Stimulated activated naive CD8-positive, alpha-beta T cell treated with anti-CD3 and anti-CD28 coated beads, Interleukin-15, amount 100 ng/mL, for 72 hours (primary cell): ENCODE results near the gene REEP2.
A peak's percentile ranks its signal among the peaks of the same experiment; 100 is the strongest.
"Not testable (repeated sequence)": the region's sequence is repeated elsewhere in the genome, so short reads cannot be mapped to it uniquely, and the experiment has no call there.

Experiments
- ATAC-seq: fragments of 150-1000 bp; cut with Tn5 transposase; 2 replicates; pipeline ENCODE4 v1.10.0; 2021; ENCODE audit warnings: mild to moderate bottlenecking, moderate library complexity
- DNase-seq, 2 donors: peaks; one replicate each; pipeline ENCODE4 v3.0.0; 2021 to 2022
- H3K27ac Mint-ChIP-seq, 2 donors: one replicate each; pipeline ENCODE4 v1.8.0; 2022; ENCODE audit warnings: mild to moderate bottlenecking in 2 of 2, mixed read lengths in 2 of 2, moderate library complexity in 2 of 2
- H3K27me3 Mint-ChIP-seq: one replicate; pipeline ENCODE4 v1.8.0; 2022; ENCODE audit warnings: mixed read lengths
- H3K4me1 Mint-ChIP-seq: one replicate; pipeline ENCODE4 v1.8.0; 2022; ENCODE audit warnings: mild to moderate bottlenecking, mixed read lengths
- H3K4me3 Mint-ChIP-seq, 2 donors: one replicate each; pipeline ENCODE4 v1.8.0; 2022; ENCODE audit warnings: mild to moderate bottlenecking in 2 of 2, mixed read lengths in 2 of 2, moderate library complexity in 1 of 2
- H3K9me3 Mint-ChIP-seq, 2 donors: one replicate each; pipeline ENCODE4 v1.8.0; 2022; ENCODE audit warnings: mixed read lengths in 2 of 2

Gene REEP2, protein sequence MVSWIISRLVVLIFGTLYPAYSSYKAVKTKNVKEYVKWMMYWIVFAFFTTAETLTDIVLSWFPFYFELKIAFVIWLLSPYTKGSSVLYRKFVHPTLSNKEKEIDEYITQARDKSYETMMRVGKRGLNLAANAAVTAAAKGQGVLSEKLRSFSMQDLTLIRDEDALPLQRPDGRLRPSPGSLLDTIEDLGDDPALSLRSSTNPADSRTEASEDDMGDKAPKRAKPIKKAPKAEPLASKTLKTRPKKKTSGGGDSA

DNA sequence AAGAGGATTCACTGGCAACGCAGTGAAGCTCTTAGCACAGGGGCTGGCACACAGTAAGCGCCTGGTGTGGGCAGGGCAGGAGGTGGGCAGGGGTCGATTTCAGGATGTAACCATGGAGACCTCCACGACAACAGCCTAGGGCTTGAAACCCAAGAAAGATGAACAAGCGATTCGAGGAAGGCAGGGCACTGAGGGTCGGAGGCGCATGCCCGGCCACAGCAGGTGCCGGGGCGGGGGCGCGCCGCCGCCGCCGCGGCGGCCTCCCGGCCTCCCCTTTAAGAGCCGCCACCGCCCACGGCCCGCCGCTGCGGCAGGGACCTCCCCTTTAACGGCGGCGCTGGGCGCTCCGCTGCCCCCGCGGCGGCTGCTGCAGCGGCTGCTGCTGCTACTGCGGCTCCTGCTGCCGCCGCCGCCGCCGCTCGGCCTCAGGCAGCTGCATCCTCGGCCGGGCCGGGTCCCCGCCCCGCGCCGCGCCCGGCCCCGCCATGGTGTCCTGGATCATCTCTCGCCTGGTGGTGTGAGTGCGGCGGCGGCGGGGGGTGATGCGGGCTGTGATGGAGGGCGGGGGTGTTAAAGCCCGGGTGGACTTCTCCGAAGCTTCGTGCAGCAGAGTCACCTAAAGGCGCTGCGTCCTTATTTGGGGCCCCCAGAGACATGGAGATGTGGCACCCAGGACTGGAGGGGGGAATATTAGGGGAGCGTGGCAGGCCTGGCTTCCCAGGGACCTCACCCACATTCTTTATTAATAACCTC, at the start of gene REEP2:
Gene REEP2 (plus strand): TSS at position 334 of the 753 bp plus-strand sequence. CDS start 152 bp downstream, at position 486.
- Mint-ChIP-seq H3K9me3 (no peaks in the 10 kb centered on the region), H3K4me3 (peak within 1 kb of the TSS; percentile 80 to 82), H3K4me1 (peaks cover 29% of the 10 kb centered on the region), H3K27me3 (peaks cover 17% of the 10 kb centered on the region), H3K27ac (peak within 1 kb of the TSS in 1 of 2 donors; percentile 91)
- DNase-seq (peak; percentile 73 to 76), ATAC-seq (peak; percentile 89)

DNA sequence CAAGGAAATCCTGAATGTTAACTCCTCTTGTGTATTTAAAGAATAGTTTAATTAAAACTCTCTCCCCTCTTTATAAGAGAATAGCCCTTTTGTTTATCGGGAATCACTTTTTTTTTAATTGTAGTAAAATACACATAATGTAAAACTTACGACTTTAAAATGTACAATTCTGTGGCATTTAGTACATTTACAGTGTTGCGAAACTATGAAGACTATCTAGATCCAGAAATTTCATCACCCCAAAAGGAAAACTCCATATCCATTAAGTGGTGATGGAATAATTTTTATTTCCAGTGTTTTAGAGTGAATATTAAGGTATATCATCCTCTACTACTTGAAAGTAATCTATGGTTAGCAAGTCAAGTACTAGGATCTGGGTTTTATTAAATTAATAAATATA, 49.5 kb upstream of the REEP2 start:
- H3K27me3 Mint-ChIP-seq = no peaks in the 10 kb centered on the region
- no peak overlapping the region for H3K27ac Mint-ChIP-seq
- no peak for ATAC-seq
- no peaks in the 10 kb centered on the region for H3K9me3 Mint-ChIP-seq
- no peak overlapping the region for H3K4me3 Mint-ChIP-seq
- H3K4me1 Mint-ChIP-seq = no peaks in the 10 kb centered on the region
- no peak for DNase-seq

DNA sequence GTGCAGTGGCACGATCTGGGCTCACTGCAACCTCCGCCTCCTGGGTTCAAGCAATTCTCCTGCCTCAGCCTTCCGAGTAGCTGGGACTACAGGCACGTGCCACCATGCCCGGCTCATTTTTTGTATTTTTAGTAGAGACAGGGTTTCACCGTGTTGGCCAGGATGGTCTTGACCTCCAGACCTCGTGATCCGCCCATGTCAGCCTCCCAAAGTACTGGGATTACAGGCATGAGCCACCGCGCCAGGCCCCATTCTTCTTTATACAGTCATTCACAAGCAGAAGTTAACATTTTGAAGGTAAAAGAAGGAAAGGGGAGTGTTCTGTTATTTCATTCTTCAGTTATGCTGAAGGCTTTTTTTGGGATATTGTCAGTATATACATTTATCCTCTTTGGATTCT, 48.9 kb upstream of the REEP2 start:
- peak overlapping the region in 1 of 2 donors; percentile 29 for H3K27ac Mint-ChIP-seq
- H3K27me3 Mint-ChIP-seq, DNase-seq, H3K4me3 Mint-ChIP-seq, ATAC-seq, H3K9me3 Mint-ChIP-seq, H3K4me1 Mint-ChIP-seq: not testable (repeated sequence)

DNA sequence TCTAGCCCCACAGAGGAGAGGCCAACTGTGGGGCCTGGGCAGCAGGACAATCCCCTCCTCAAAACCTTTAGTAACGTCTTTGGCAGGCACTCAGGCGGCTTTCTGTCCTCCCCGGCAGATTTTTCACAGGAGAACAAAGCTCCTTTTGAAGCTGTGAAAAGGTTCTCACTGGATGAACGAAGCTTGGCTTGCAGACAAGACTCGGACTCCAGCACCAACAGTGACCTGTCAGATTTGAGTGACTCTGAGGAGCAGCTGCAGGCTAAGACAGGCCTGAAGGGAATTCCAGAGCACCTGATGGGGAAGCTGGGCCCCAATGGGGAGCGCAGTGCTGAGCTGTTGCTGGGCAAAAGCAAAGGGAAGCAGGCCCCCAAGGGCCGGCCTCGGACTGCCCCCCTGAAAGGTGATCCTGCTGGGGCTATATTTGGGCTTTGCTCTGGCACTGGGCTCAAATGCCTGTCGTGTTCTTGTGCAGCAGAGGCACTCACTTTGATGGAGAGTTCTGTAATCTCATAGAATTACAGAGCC, 46.9 kb upstream of the REEP2 start:
- ATAC-seq (no peak), DNase-seq (no peak)
- H3K4me1 Mint-ChIP-seq = no peaks in the 10 kb centered on the region
- H3K4me3 Mint-ChIP-seq = no peak overlapping the region
- no peaks in the 10 kb centered on the region for H3K27me3 Mint-ChIP-seq
- no peaks in the 10 kb centered on the region for H3K9me3 Mint-ChIP-seq
- H3K27ac Mint-ChIP-seq = no peak overlapping the region

DNA sequence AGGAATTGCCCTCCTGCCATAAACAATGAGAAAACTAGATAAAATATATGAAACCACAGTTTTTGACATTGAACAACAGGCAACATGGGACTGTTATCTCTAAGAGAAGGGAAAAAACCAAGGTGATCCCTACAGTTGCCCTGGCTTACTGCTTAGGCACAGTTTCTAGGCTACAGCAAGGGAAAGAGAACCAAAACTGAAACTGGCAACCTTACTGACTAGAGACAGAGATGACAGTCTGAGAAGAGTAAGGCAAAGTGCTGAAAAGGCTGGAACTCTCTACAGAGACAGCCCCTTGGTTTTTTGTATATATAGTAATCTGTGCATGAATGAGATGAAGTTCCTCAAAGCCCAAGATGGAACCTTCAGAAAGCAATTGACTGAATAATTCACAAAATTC, 36.2 kb upstream of the REEP2 start:
- H3K4me1 Mint-ChIP-seq = peaks cover 17% of the 10 kb centered on the region
- no peak overlapping the region for H3K27ac Mint-ChIP-seq
- no peaks in the 10 kb centered on the region for H3K27me3 Mint-ChIP-seq
- ATAC-seq (peak; percentile 71), DNase-seq (no peak)
- H3K4me3 Mint-ChIP-seq = no peak overlapping the region
- no peaks in the 10 kb centered on the region for H3K9me3 Mint-ChIP-seq

DNA sequence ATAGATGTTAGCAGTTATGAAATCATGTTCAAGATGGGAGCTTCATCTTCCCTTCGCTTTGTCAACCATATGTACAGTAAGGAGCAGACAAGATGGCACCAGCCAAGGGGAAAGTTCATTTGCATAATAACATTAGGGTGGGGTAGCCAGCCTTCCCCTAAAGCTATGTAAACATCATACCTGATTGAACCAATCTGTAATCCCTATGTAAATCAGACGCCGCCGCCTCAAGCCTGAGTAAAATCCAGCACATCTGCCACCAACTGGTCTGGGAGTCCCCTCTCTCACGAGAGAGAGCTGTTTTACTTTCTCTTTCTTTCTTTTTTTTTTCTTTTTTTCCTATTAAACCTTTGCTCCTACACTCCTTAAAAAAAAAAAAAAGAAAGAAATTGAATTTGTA, 30.8 kb upstream of the REEP2 start:
- peak overlapping the region; percentile 19 to 49 for H3K27ac Mint-ChIP-seq
- no peak overlapping the region for H3K4me3 Mint-ChIP-seq
- H3K27me3 Mint-ChIP-seq = no peaks in the 10 kb centered on the region
- DNase-seq (peak in 1 of 2 donors; percentile 28), ATAC-seq (peak; percentile 66)
- no peaks in the 10 kb centered on the region for H3K9me3 Mint-ChIP-seq
- peaks cover 12% of the 10 kb centered on the region for H3K4me1 Mint-ChIP-seq

DNA sequence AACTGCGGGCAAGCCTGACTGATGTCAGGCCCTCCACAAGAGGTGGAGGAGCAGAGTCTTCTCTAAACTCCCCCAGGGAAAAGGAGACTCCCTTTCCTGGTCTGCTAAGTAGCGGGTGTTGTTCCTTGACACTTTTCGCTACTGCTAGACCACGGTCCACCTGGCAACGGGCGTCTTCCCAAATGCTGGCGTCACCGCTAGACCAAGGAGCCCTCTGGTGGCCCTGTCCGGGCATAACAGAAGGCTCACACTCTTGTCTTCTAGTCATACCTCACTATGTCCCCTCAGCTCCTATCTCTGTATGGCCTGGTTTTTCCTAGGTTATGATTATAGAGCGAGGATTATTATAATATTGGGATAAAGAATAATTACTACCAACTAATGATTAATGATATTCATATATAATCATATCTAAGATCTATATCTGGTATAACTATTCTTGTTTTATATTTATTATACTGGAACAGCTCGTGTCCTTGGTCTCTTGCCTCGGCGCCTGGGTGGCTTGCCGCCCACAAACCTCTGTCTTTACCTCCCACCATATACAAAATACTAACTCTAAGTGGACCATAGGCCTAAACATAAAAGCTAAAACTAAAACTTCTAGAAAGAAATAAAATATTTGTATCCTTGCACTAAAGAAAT, 27.7 kb upstream of the REEP2 start:
- H3K27me3 Mint-ChIP-seq, H3K9me3 Mint-ChIP-seq, H3K4me3 Mint-ChIP-seq, H3K27ac Mint-ChIP-seq, ATAC-seq: not testable (repeated sequence)
- H3K4me1 Mint-ChIP-seq = peaks cover 12% of the 10 kb centered on the region
- DNase-seq = peak; percentile 10 to 34

DNA sequence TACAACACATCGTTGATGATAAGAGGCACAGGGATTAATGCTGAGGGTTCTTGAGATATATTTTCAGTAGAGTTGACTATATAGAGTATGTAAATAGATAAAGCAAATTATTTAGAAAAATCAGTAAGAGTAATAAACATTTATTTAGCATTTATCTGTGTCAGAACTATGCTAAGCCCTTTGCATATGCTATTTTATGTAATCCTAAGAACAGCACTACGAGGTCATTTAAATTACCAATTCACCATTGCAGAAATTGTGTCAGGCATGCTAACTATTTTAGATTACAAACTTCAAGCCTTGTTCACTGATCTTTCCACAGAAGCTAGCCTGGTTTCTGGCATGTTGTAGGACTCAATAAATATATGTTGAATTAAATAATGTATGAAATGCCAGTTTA, 20.4 kb upstream of the REEP2 start:
- Mint-ChIP-seq H3K4me3 (no peak overlapping the region), H3K4me1 (no peaks in the 10 kb centered on the region), H3K9me3 (no peaks in the 10 kb centered on the region), H3K27me3 (no peaks in the 10 kb centered on the region), H3K27ac (no peak overlapping the region)
- DNase-seq (no peak), ATAC-seq (no peak)

DNA sequence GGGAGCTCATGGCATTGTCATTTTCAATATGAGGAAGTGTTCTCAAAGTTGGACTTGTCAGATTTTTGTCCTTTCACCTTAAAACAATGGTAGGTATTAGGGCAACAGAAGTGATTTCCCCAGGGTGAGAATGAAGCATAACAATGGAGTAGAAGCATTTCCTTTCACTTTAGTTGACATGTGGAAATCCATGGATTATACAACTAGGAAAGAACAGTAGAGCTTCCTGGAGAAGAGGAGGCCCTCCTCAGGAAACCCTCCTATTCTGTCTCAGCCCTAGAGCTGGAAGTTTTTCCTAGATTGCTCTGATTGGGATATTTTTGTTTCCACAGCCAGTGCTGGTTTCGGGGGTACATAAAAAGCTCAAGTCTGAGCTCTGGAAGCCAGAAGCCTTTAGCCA, 13.8 kb upstream of the REEP2 start:
- no peak overlapping the region for H3K4me3 Mint-ChIP-seq
- no peaks in the 10 kb centered on the region for H3K9me3 Mint-ChIP-seq
- ATAC-seq (no peak), DNase-seq (no peak)
- H3K27me3 Mint-ChIP-seq = no peaks in the 10 kb centered on the region
- no peaks in the 10 kb centered on the region for H3K4me1 Mint-ChIP-seq
- H3K27ac Mint-ChIP-seq = no peak overlapping the region

DNA sequence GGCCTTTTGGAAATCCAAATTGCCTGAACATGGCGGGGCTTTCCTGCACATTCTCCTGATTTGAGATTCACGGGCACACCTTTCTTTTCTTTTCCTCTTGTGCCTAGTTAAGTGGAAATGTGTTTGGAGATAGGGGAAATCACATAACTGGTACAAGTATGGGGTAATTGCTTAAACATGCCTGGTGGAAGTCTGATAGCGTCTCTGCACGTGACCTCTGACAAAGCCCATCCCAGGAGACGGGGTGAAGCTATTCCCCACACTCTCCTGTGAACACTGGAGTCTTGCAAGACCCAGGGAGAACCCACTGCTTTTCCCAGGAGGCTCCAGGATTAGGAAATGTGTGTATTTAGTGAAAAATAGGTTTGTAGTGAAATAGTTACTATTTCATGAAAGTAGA, 2.9 kb upstream of the REEP2 start:
- DNase-seq (no peak), ATAC-seq (no peak)
- Mint-ChIP-seq H3K4me1 (peaks cover 29% of the 10 kb centered on the region), H3K27ac (peak overlapping the region in 1 of 2 donors; percentile 48), H3K9me3 (no peaks in the 10 kb centered on the region), H3K27me3 (peaks cover 17% of the 10 kb centered on the region), H3K4me3 (no peak overlapping the region)

DNA sequence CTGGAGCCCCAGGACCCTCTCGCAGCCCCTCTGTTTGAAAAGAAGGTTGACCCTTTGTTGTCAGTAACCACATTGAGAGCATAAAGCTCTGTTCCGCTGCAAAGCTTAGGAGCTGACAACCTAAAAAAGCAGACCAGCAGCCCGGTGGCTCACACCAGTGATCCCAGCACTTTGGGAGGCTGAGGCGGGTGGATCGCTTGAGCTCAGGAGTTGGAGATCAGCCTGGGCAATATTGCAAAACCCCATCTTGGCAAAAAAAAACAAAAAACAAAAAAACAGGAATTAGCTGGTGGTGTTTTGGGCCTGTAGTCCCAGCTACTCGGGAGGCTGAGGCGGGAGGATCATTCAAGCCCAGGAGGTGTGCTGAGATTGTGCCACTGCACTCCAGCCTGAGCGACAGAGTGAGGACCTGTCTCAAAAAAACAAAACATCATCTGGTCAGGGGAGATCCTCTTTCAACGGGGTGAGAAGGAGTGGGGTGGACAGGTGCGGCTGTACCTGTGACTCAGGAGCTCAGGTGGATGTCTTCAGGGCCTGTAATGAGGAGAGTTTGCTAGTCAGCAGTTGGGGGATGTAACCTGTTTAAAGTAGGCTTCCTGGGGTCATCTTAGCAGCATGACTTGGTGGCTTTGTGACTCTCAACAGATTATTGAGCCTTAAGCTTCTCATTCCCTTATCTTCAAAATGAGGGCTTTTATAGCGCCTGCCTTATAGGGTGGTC, 694 bp upstream of the REEP2 start:
- Mint-ChIP-seq H3K27me3 (peaks cover 17% of the 10 kb centered on the region), H3K27ac (peak overlapping the region in 1 of 2 donors; percentile 91), H3K9me3 (no peaks in the 10 kb centered on the region), H3K4me1 (peaks cover 29% of the 10 kb centered on the region), H3K4me3 (peak overlapping the region; percentile 80 to 82)
- DNase-seq (no peak), ATAC-seq (no peak)

DNA sequence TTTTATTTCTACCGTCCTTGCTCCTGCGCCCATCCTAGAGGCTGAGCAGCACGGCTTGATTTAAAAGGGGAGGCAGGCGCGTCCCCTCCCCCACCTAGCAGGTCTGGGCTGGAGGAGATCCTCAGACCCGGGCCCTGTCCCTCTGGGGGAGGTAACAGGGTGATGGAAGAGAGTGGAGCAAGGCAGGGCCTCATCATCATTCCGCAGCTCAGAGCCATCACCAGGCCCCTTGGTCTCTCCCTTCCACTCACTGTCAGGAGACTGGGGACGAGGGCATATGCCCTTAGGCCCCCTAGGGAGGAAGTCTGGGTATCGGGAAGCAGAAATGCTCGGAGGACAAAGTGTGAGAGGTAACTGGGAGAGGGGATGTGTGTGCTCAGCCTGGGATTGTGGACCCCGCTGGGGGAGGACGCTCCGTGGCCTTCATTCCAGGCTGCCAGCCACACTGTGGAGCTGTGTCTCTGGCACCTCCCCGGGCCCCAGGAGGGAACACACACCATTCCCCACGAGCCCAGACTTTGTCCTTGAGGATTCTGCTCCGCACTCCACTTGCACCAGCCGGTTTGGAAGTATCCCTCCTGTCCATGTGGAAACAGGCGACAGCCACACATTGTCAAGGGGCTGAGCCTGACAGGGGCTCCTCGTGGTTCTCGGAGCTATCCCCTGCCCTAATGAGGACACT, 761 bp downstream of the REEP2 start:
- H3K9me3 Mint-ChIP-seq = no peaks in the 10 kb centered on the region
- H3K4me1 Mint-ChIP-seq = peaks cover 29% of the 10 kb centered on the region
- ATAC-seq = peak; percentile 3
- DNase-seq = no peak
- H3K4me3 Mint-ChIP-seq = peak overlapping the region; percentile 80 to 82
- peak overlapping the region in 1 of 2 donors; percentile 8 for H3K27ac Mint-ChIP-seq
- peaks cover 17% of the 10 kb centered on the region for H3K27me3 Mint-ChIP-seq

DNA sequence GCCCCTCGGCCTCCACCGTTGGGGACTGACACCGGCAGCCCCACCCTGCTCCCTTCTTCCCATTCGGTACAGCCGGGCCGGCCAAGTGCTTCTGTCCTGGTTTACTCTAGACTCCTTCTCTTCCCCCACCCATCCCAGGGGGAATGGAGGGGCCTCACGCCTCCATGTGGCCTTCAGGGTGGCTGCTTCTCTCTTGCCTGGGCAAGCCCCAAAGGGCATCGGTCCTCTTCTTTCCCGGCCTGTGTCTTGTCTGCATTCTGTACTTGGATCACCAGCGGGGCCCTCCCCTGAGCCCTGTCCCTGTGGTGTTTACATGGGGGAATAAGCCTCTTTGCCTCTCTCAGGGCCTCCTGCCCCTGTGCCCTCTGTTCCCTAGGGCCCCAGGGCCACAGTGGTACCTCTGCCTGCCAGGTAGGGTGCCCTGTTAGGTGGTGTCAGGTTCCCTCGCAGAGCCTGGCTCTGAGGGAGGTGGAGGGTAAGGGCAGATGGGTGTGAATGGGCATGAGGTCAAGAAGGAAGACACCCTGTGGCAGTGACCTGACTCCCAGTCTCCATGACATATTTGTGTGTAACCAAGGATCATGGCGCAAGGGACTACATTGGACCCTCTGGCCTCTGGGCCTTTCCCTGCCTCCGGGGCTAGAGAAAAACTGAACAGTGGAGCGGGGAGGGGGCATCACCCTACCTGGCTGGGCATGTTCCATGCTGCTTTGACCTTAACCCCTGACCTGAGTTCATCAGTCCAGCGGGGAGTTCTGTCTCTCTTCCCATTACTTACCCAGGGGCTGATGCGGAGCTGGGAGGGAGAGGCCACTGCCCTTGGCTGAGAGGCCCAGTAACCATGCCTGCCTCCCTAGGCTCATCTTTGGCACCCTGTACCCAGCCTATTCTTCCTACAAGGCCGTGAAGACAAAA, 1.6 kb downstream of the REEP2 start:
- H3K27ac Mint-ChIP-seq = peak overlapping the region; percentile 20 to 75

DNA sequence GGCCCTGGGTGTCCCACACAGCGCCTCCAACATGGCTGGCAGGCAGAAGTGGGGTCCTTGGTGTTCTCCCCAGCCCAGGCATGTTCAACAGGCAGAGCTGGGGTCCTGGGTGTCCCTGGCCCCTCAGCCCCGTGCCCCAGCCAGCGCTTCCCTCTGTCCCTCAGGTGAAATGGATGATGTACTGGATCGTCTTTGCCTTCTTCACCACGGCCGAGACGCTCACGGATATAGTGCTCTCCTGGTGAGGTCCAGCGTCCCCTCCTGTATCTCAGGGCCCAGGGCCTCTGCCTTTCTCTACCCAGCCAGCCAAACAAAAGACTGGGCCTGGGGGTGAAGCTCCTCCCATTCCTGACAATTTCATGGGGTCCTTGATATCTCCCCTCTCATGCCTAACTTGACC, 2.4 kb downstream of the REEP2 start:
- Mint-ChIP-seq H3K27me3 (peaks cover 17% of the 10 kb centered on the region), H3K9me3 (no peaks in the 10 kb centered on the region), H3K4me3 (no peak overlapping the region), H3K4me1 (peaks cover 29% of the 10 kb centered on the region), H3K27ac (no peak overlapping the region)
- DNase-seq = no peak
- no peak for ATAC-seq

More for the DNA sequence above, 1.6 kb downstream of the REEP2 start:
- Mint-ChIP-seq H3K4me3 (peak overlapping the region; percentile 66 to 82), H3K27me3 (peaks cover 17% of the 10 kb centered on the region), H3K9me3 (no peaks in the 10 kb centered on the region), H3K4me1 (peaks cover 29% of the 10 kb centered on the region)
- no peak for DNase-seq
- ATAC-seq = no peak
